H1 (cell line): ENCODE results near the gene ZNF526. TPM values are rescaled to one million over a fixed set of nuclear protein-coding genes. Genes with fewer than 3 reads are reported as not detected.

Experiments used
- CTCF ChIA-PET: fragments of 300-600 bp; sonication (Branson Sonifier 250); formaldehyde crosslinking; loops from one replicate; lab custom pipeline; 2021; ENCODE audit not compliant: partially characterized antibody; lab: Charles Lee
- POLR2A ChIA-PET: fragments of 300-600 bp; sonication (Branson Sonifier 250); formaldehyde crosslinking; loops from one replicate; lab custom pipeline; 2021; ENCODE audit warnings: inconsistent platforms; ENCODE audit not compliant: partially characterized antibody; lab: Charles Lee
- DNase-seq, 2 experiments: peaks; one replicate each; pipeline versions ENCODE4 v3.0.0 to v3.0.0-alpha.2; 2010 to 2022; ENCODE audit warnings: low spot score in 2 of 2, low read depth in 1 of 2, mixed read lengths in 1 of 2
- FAIRE-seq: peaks from 2 replicates; lab custom pipeline; 2011; peaks lifted over from hg19 to GRCh38; lab: Jason Lieb, UNC
- H2AFZ ChIP-seq: 2 replicates; pipeline ENCODE4 v1.8.1; 2012; ENCODE audit warnings: low read length, inconsistent platforms
- H2AK5ac ChIP-seq: 2 replicates; pipeline ENCODE4 v1.6.1; 2013; ENCODE audit warnings: low read depth, low read length
- H2BK120ac ChIP-seq: replicated peaks from 2 replicates; pipeline ENCODE3; 2013; ENCODE audit warnings: low read depth, low read length, inconsistent platforms
- H2BK12ac ChIP-seq: 2 replicates; pipeline ENCODE4 v1.6.1; 2013; ENCODE audit warnings: low read depth, low read length
- H2BK15ac ChIP-seq: 2 replicates; pipeline ENCODE4 v1.6.1; 2013; ENCODE audit warnings: low read length
- H2BK20ac ChIP-seq: 2 replicates; pipeline ENCODE4 v1.6.1; 2013; ENCODE audit warnings: low read length
- H2BK5ac ChIP-seq: 2 replicates; pipeline ENCODE4 v1.6.1; 2013; ENCODE audit warnings: low read depth, low read length
- H3K14ac ChIP-seq: 2 replicates; pipeline ENCODE4 v1.6.1; 2013; ENCODE audit warnings: inconsistent platforms; ENCODE audit not compliant: insufficient read length
- H3K18ac ChIP-seq: 2 replicates; pipeline ENCODE4 v1.6.1; 2013; ENCODE audit warnings: low read length; ENCODE audit errors: extremely low read depth
- H3K23ac ChIP-seq: 2 replicates; pipeline ENCODE4 v1.6.1; 2013; ENCODE audit warnings: inconsistent platforms; ENCODE audit not compliant: insufficient read length
- H3K23me2 ChIP-seq: 2 replicates; pipeline ENCODE4 v1.6.1; 2013; ENCODE audit warnings: low read depth, low read length
- H3K27ac ChIP-seq: 2 replicates; pipeline ENCODE4 v1.6.1; 2011; ENCODE audit warnings: low read depth, low read length, inconsistent platforms
- H3K27me3 ChIP-seq, 4 experiments: replicated peaks in 1 of 4; 1 replicate in 1 of 4; 2 replicates in 3 of 4; pipeline versions ENCODE4 v1.6.1 to v1.8.1; 2011 to 2013; ENCODE audit warnings: low read length in 3 of 4, mild to moderate bottlenecking in 3 of 4, inconsistent platforms in 2 of 4, mixed read lengths in 2 of 4, moderate library complexity in 1 of 4; ENCODE audit not compliant: control insufficient read depth in 3 of 4, insufficient read depth in 3 of 4; ENCODE audit errors: extremely low read depth in 1 of 4
- H3K36me3 ChIP-seq, 4 experiments: 2 replicates each; pipeline versions ENCODE4 v1.6.1 to v1.8.1; 2011 to 2013; ENCODE audit warnings: mild to moderate bottlenecking in 4 of 4, low read length in 3 of 4, moderate library complexity in 2 of 4, control low read depth in 1 of 4, inconsistent platforms in 1 of 4; ENCODE audit not compliant: insufficient read depth in 4 of 4, control insufficient read depth in 2 of 4
- H3K4ac ChIP-seq: replicated peaks from 2 replicates; pipeline ENCODE3; 2013; ENCODE audit warnings: low read length, low read depth, mixed read lengths, inconsistent platforms; ENCODE audit not compliant: insufficient read length
- H3K4me1 ChIP-seq, 4 experiments: replicated peaks in 1 of 4; 1 replicate in 1 of 4; 2 replicates in 3 of 4; pipeline versions ENCODE4 v1.6.1 to v1.8.1; 2011 to 2013; ENCODE audit warnings: low read length in 3 of 4, inconsistent platforms in 2 of 4, mixed read lengths in 1 of 4; ENCODE audit not compliant: insufficient read depth in 4 of 4, control insufficient read depth in 3 of 4
- H3K4me2 ChIP-seq, 2 experiments: 2 replicates each; pipeline versions ENCODE4 v1.6.1 to v1.8.1; 2011 to 2013; ENCODE audit warnings: low read depth in 2 of 2, low read length in 2 of 2, control low read depth in 1 of 2, inconsistent platforms in 1 of 2, mild to moderate bottlenecking in 1 of 2; ENCODE audit not compliant: insufficient read depth in 1 of 2
- H3K4me3 ChIP-seq, 4 experiments: fragments of 200-600, 300-600 bp in 1 of 4; sonication (generic), shearing (Covaris generic), sonication (Bioruptor Twin) in 1 of 4; 2 replicates each; pipeline versions ENCODE4 v1.5.1 to v1.8.1; 2011 to 2016; ENCODE audit warnings: low read length in 4 of 4, low read depth in 3 of 4, control low read depth in 2 of 4, inconsistent platforms in 2 of 4, mild to moderate bottlenecking in 2 of 4, mixed read lengths in 1 of 4, moderate library complexity in 1 of 4; ENCODE audit not compliant: insufficient read depth in 2 of 4; ENCODE audit errors: extremely low read depth in 1 of 4
- H3K56ac ChIP-seq: replicated peaks from 2 replicates; pipeline ENCODE3; 2013; ENCODE audit warnings: low read depth, mild to moderate bottlenecking, mixed read lengths, low read length, inconsistent platforms; ENCODE audit not compliant: insufficient read length
- H3K79me1 ChIP-seq: 2 replicates; pipeline ENCODE4 v1.6.1; 2013; ENCODE audit warnings: low read depth, low read length, control low read depth
- H3K79me2 ChIP-seq, 2 experiments: 2 replicates each; pipeline versions ENCODE4 v1.6.1 to v1.8.1; 2012 to 2013; ENCODE audit warnings: low read length in 2 of 2, mild to moderate bottlenecking in 2 of 2, inconsistent platforms in 1 of 2; ENCODE audit not compliant: insufficient read depth in 2 of 2, control insufficient read depth in 1 of 2
- H3K9ac ChIP-seq, 4 experiments: replicated peaks in 1 of 4; 1 replicate in 1 of 4; 2 replicates in 3 of 4; pipeline versions ENCODE4 v1.6.1 to v1.8.1; 2011 to 2013; ENCODE audit warnings: low read depth in 3 of 4, low read length in 3 of 4, control low read depth in 2 of 4, mild to moderate bottlenecking in 2 of 4, moderate library complexity in 2 of 4, inconsistent platforms in 1 of 4; ENCODE audit errors: extremely low read depth in 1 of 4
- H3K9me3 ChIP-seq, 2 experiments: 2 replicates each; pipeline versions ENCODE4 v1.6.1 to v1.8.1; 2012 to 2013; ENCODE audit warnings: mild to moderate bottlenecking in 2 of 2, moderate library complexity in 2 of 2, control low read depth in 1 of 2, inconsistent platforms in 1 of 2, low read depth in 1 of 2, low read length in 1 of 2, mixed read lengths in 1 of 2; ENCODE audit not compliant: insufficient read depth in 2 of 2
- H4K20me1 ChIP-seq, 2 experiments: replicated peaks in 1 of 2; 2 replicates each; pipeline versions ENCODE3 to v1.8.1; 2011 to 2013; ENCODE audit warnings: inconsistent platforms in 2 of 2, low read length in 2 of 2, mild to moderate bottlenecking in 1 of 2; ENCODE audit not compliant: insufficient read depth in 2 of 2, control insufficient read depth in 1 of 2
- H4K5ac ChIP-seq: 2 replicates; pipeline ENCODE4 v1.6.1; 2013; ENCODE audit warnings: low read length, low read depth, mixed read lengths, inconsistent platforms; ENCODE audit not compliant: insufficient read length
- H4K8ac ChIP-seq: 2 replicates; pipeline ENCODE4 v1.8.0; 2013; ENCODE audit warnings: mild to moderate bottlenecking, moderate library complexity, low read length, inconsistent platforms; ENCODE audit not compliant: insufficient read depth; ENCODE audit errors: extremely low read depth
- H4K91ac ChIP-seq: replicated peaks from 2 replicates; pipeline ENCODE3; 2013; ENCODE audit warnings: low read length, mixed read lengths, inconsistent platforms; ENCODE audit not compliant: insufficient read length
- SP1 ChIP-seq: IDR thresholded peaks from 2 replicates; pipeline ENCODE4 v1.6.1; 2011; ENCODE audit warnings: low read depth, low read length
- WGBS, 2 experiments: shearing (Covaris generic) in 1 of 2; methylation state at CpG; one replicate each; pipeline versions ENCODE4 v1.1.6 to v1.1.7; 2013 to 2015; ENCODE audit warnings: low lambda C conversion rate in 2 of 2, mixed read lengths in 2 of 2, inconsistent platforms in 1 of 2, low coverage in 1 of 2, missing lambda C conversion rate in 1 of 2; ENCODE audit not compliant: insufficient replicate concordance in 2 of 2, insufficient coverage in 1 of 2, insufficient read length in 1 of 2; ENCODE audit errors: extremely low coverage in 1 of 2, missing lambda C conversion rate in 1 of 2; 5-methylcytosine and 5-hydroxymethylcytosine counted together
- polyA plus RNA-seq, 7 experiments: library from polyadenylated mRNA; depleted of rRNA in 3 of 7; stranded (reverse) in 5 of 7; unstranded in 2 of 7; fragments of >200 nt in 5 of 7; fragments of 200-250 nt in 2 of 7; gene quantifications; 1 replicate in 5 of 7; 2 replicates in 1 of 7; 4 replicates in 1 of 7; pipeline versions ENCODE4 v1.2.1 to v1.2.3, GENCODE V29; 2011 to 2013; ENCODE audit warnings: missing spikeins in 2 of 7, mixed read lengths in 2 of 7
- total RNA-seq: library from RNA; stranded (reverse); fragmentation: NEBNext Ultra II Directional; extraction: Animal tissue kit (Norgen Biotek cat#: 25700); gene quantifications from 2 replicates; pipeline ENCODE4 v1.2.1, GENCODE V29; 2021
- TF ChIP-seq, protein P1 (sequence below): IDR thresholded peaks from 2 replicates; pipeline ENCODE4 v1.6.1; 2012; ENCODE audit warnings: inconsistent platforms

The ZNF526 gene
- total and polyA plus RNA-seq, 2 of the 8 experiments (the other 6 are each of a cell fraction or from before 2014, with no cell fraction given) = 8.4 to 14.1 TPM

DNA sequence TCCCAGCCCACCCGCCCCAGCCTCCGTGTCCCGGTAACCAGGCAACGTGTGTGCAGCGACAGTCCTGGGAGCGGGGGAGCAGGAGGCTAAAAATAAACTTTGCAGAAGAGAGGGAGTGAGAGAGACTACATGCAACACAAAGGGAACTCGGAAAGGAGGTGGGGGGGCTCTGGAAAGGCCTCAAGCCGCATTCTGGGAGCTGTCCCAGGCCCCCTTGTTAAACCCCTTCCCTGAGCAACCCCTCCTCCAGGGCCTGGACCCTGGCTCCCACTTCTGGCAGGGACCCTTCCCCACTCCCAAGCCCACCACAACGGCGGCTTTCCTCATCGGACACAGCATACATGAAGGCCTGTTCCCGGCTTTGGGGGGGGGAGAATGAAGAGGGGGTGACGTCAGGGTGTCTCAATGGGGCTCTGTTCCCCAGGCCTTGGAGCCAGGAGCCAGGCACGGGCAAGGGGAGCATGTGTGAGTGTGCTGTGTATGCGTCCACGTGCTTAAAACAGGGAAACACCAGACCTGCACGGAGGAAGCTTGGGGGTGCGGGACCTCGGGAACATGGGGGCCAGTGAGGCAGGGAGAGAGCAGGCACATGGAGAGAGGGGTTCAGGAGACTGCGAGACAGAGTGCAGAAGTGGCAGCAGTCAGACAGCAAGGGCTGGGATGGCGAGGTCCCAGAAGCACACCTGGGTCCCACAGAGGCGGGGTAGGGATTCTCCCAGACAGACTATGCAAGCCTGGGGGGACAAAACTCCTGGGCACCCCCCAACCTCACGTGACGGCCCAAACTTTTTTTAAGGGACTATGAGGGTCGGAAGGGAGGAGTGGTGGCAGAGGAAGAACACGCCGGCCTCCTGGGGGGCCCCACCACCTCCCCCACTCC lies 32.5 kb downstream of the ZNF526 start:
- H3K79me1 ChIP-seq = peaks cover 15% of the 10 kb centered on the region
- H3K56ac ChIP-seq = peak overlapping the region; percentile 85
- ChIA-PET POLR2A (interaction anchor here (1.0 to 4.4 kb wide), 7 partner anchors 9 to 42 kb away, joined by 3 to 15 read pairs (median 8); no protein-coding TSS in a partner anchor), CTCF (interaction anchor here (0.7 to 11.8 kb wide), 5 partner anchors 17 to 40 kb away, joined by 4 to 260 read pairs (median 7); no protein-coding TSS in a partner anchor)
- WGBS, 2 experiments = 35% methylated on average over 18 of the region's 27 CpGs; no CpG with 5 or more reads in 1 of the 2 experiments
- H2BK12ac ChIP-seq = peak overlapping the region; percentile 80; the same call in 1 of the 2 replicates
- TF ChIP-seq, protein P1, sequence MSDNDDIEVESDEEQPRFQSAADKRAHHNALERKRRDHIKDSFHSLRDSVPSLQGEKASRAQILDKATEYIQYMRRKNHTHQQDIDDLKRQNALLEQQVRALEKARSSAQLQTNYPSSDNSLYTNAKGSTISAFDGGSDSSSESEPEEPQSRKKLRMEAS = peak; percentile 52; the same call in 1 of the 2 replicates
- no peak for TF ChIP-seq SP1
- H3K23me2 ChIP-seq = peaks cover 13% of the 10 kb centered on the region; the same call in 1 of the 2 replicates
- peak overlapping the region; percentile 91 for H4K8ac ChIP-seq
- no peak for DNase-seq
- no peaks in the 10 kb centered on the region for H3K9me3 ChIP-seq
- H3K79me2 ChIP-seq = peaks cover 4 to 33% of the 10 kb centered on the region in 2 experiments; a peak in 3 of 4 replicates
- H4K91ac ChIP-seq = peak overlapping the region; percentile 98
- peak overlapping the region; percentile 57 for H2BK120ac ChIP-seq
- H2BK15ac ChIP-seq = peak overlapping the region; percentile 100
- peak overlapping the region; percentile 81 for H3K27ac ChIP-seq
- no peak overlapping the region; the same call in 1 of the 2 replicates for H2AK5ac ChIP-seq
- peak overlapping the region; percentile 80; the same call in 1 of the 2 replicates for H2BK20ac ChIP-seq
- peak overlapping the region; percentile 98 for H3K4ac ChIP-seq
- peak overlapping the region in 3 of 4 experiments; percentile 61 to 73 (median 64); a peak in 5 of 7 replicates for H3K9ac ChIP-seq
- H3K4me2 ChIP-seq = peak overlapping the region; percentile 77 to 87
- no peak overlapping the region for H2AFZ ChIP-seq
- peaks cover 6 to 18% of the 10 kb centered on the region in 2 experiments for H4K20me1 ChIP-seq
- no peak for FAIRE-seq
- peak overlapping the region; percentile 97 for H3K18ac ChIP-seq
- peak overlapping the region; percentile 97 for H2BK5ac ChIP-seq
- H3K14ac ChIP-seq = no peak overlapping the region
- peaks cover 0 to 3% (median 1%) of the 10 kb centered on the region in 4 experiments; a peak in 1 of 7 replicates for H3K27me3 ChIP-seq
- H3K23ac ChIP-seq = no peak overlapping the region
- peak overlapping the region; percentile 61 to 99 (median 75) for H3K4me3 ChIP-seq
- peaks cover 0 to 20% (median 4%) of the 10 kb centered on the region in 4 experiments; a peak in 4 of 8 replicates for H3K36me3 ChIP-seq
- H3K4me1 ChIP-seq = peaks cover 11 to 29% (median 22%) of the 10 kb centered on the region in 4 experiments
- peak overlapping the region; percentile 81 for H4K5ac ChIP-seq
